Measurements from ENCODE around the gene DYNC1I1. TPM values are rescaled to one million over a fixed set of nuclear protein-coding genes. Genes with fewer than 3 reads are reported as not detected.

DYNC1I1 gene
- total RNA-seq, 1 donor from 2014 or later: 39.0 TPM

DNA sequence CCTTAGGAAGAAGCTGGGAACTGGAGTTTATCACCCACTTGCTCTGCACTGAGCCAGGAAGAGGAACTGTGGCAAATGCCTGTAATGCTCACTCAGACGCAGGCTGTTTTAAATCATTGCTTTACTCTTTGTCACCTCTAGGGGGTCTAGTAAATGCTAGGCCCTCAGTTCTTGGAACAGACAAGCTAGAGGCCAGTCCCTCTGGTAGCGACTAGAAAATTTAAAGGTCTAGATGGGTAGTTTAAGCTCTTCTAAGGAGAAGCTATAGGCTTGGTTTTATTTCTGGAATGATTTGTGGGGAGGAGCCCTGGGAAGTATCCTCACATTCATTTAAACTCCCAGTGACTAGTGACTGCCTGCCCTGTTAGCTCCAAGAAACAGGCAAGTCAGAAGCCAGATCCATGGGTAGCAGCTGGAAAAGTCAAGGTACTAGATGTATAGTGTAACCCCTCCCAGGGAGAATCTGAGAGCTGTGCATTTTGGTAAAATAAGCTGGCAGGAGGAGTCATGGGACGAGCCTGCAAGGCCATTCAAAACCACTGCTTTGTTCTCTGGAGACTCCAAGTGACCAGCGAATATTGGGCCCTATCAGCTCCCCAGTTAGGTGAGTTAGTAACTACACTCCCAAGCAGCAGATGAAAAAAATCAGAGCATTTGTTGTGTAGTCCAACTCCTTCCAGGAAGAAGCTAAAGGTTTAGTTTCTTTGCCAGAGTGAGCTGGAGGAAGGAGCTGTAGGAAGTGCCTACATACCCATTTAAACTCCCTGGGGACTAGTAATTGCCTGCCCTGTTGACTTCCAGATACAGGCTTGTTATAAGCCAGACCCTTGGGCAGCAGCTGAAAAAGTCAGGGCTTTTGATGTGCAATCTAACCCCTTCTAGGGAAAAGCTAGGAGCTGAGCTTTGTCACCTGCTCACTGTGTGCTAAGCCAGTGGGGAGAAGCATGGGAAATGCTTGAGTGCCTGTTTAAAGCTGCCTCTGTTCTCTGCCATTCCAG is 68.9 kb downstream of the DYNC1I1 start:
- ATAC-seq (no peak), DNase-seq (no peak)
- intact Hi-C loops (cut with micrococcal nuclease): no loop called here

DNA sequence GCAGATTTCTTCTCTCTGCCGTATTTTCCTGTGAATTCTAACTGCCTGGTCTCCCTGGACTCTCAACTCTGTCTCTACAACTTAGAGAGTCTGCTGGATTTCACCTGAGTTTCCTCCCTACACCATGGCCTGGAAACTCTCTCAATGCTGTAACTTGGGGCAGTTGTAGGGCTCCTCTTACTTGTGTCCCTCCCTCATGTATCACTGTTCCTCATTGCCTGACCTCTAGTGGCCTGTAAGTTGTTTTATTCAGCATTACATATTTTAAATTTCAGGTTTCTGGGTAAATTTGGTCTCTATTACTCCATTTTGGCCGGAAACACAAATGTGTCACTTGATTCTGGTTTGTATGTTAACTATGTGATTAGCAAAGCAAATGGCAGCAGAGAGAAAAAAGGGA is 70.9 kb downstream of the DYNC1I1 start:
- peak; percentile 32 for ATAC-seq
- DNase-seq: no peak
- intact Hi-C loops (cut with micrococcal nuclease): no loop called here

DNA sequence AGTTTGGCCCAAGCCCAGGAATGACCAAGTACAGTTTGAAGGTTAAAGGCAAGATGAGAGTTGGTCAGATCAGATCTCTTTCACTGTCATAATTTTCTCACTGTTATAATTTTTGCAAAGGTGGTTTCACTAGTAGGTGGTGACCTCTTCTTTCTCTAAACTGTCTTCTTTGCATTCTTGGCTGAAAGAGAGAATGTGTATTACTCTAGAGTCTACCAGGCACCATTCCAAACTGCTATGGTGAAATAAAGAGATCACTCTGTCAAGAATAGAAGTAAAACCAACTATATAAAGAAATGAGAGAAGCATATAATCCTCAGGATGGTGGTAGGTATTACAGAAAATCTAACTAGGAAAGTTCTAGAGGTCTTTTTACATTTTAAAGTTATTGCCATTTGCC is 72.7 kb downstream of the DYNC1I1 start:
- peak; percentile 53 for ATAC-seq

DNA sequence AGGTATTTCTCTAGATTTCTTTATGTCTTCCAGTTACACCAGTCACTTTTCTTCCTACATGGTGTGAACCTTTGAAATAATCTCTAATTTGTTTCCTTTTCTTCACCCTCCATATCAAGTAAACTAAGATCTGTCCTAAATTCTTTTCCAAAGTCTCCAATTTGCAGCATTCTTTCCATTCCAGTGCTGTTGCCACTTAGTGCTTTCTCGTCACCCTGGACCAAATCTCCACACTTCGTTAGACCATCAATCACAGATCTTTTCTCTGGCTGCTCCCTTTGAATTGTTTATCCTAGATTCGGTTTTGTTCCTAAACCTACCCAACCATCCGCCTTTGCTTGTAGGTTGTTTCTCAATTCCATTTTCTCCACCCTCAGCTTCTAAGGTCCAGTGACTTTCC is 74.7 kb downstream of the DYNC1I1 start:
- DNase-seq (no peak), ATAC-seq (no peak)
- intact Hi-C loops (cut with micrococcal nuclease): no loop called here

More for the DNA sequence above, 72.7 kb downstream of the DYNC1I1 start:
- intact Hi-C loops (cut with micrococcal nuclease): no loop called here
- DNase-seq: no peak

DNA sequence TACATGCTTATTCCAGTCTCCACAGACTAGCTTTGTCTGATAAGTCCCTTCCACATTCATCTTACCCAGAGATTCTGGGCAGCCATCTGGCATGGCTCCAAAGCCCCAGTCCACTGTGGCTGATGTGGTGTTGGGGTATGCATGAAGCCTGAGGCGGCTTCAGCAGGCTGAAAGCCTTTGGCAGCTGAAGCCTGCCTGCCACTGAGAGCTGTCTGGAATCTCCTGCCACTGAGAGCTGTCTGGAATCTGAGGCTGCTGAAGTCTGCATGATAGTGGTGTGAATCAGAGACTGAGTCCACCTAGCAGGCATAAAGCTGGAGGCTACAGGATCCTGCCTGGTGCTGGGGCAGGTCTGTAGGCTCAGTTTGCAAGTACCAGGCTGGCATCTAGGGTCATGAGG is 87.1 kb downstream of the DYNC1I1 start:
- intact Hi-C loops (cut with micrococcal nuclease): no loop called here
- ATAC-seq (peak; percentile 66), DNase-seq (no peak)

DNA sequence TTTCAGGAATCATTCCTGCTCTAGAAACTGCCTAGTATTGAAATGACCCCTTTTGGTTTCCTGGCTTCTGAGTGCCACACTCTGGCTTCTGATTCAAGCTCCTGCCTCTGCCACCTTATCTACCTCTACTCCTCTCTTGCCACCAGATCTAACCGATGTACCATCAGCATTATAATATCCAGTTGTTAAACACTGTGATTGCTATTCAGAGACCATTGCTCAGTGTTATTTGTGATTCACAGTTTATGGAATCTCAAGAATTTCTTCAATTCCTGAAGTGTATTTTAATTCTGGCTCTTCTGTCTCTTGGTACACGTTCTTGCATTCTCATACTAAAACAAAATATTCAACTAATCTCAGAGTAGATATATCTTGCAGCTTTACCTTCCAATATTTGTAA is 88.7 kb downstream of the DYNC1I1 start:
- no peak for DNase-seq
- ATAC-seq: no peak
- intact Hi-C loops (cut with micrococcal nuclease): loop anchor here (2.0 kb wide), 1 partner anchor 52 kb away; no protein-coding TSS in a partner anchor

DNA sequence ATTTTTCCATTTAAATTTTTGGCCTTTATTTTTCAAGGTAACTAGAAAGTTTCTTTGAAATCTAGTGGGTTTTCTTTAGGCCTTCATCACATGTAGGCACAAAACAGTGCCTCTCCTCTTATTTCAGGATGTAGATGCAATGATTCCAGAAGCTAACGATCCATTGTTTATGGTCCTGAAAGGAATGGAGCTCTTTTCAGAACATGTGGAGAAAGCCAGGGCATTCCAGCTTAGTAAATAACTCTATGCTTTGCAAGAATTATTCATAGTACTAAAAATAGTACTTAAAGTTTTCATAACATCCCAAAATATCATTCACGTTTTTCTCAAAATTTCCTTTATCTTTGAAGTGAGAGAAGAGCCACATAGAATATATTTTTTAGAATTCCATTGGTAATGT is 91.3 kb downstream of the DYNC1I1 start:
- intact Hi-C loops (cut with micrococcal nuclease): no loop called here
- DNase-seq (no peak), ATAC-seq (no peak)

DNA sequence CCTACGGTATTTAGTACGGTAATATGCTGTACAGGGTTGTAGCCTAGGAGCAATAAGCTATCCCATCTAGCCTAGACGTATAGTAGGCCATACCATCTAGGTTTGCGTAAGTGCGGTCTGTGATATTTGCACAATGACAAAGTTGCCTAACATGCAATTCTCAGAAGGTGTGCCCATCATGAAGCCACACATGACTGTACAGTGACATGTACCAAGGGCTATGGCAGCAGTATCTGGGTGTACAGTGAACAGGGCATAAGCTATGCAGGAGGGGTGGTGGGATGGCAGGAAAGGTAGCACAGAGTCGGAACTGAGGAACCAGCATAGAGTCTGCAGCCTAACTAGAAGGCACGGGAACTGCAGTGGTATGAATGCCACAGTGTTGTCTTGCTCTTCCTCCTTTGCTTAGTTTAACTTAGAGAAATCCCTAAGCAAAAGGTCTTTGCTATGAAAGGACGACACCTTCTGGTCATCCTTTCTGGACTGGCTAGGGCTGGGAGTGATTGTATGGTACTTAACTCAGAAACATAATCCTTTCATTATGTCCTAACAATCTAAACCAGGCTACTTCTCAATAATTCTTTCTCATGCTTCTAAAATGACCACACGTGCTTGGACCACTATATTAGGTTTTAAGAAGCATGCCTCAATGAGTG is 93.5 kb downstream of the DYNC1I1 start:
- intact Hi-C loops (cut with micrococcal nuclease): no loop called here
- DNase-seq (no peak), ATAC-seq (no peak)

DNA sequence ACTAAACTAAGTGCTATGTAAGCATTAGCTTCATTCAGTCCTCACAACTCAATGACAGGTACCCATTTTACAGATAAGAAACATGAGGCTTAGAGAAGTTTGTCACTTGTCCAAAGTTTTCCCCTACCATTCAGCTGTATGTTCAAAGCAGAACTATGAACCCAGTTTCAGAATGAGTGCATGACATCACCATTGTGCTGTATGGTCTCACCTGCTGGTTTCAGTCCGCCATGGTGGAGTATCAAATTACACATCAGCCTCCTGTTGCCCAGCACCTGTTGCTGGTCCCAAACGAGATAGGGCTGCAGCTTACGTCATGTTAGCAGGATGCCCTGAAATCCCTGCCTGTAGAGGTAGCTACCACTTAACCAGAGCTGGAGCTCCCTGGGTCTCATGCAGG is 95.0 kb downstream of the DYNC1I1 start:
- ATAC-seq (no peak), DNase-seq (no peak)
- intact Hi-C loops (cut with micrococcal nuclease): no loop called here

DNA sequence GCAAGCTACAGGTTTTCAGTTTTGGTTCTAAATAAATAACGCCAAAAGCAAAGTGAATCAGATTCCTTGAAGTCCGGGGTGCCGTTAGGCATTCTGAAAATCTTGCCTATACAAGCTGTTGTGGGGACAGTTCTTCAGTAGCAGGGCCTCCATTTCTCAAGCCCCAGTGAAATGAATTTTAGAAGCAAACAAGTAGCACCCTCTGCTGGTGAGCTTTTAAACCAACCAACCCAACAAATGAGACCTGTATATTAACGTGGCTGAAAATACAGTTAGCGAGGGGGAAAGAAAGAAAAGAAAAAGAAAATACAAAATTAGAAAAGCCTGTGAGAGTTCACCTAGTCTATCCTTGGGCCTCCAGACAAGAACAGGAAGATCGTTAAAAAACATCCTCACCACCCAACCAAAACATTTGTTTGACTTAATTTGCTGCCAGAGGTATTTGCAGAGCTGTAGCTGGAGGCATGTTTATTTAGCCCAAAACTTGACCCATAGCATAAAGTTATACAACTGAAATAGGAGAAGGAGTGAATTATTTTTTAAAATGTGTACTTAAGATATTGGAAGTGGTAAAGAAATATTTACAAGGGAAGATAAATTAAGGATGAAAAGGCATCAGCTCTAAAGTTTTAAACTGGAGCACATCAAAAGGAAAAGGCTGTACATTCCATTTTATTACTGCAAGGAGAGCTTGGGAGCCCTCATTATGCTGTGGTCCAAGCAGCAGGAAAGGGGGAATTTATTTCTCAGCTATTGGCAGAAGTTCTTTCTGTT is 98.9 kb downstream of the DYNC1I1 start:
- intact Hi-C loops (cut with micrococcal nuclease): loop anchor here (5.0 kb wide), 1 partner anchor 149 kb away; no protein-coding TSS in a partner anchor
- DNase-seq: no peak
- ATAC-seq: peak; percentile 74

DNA sequence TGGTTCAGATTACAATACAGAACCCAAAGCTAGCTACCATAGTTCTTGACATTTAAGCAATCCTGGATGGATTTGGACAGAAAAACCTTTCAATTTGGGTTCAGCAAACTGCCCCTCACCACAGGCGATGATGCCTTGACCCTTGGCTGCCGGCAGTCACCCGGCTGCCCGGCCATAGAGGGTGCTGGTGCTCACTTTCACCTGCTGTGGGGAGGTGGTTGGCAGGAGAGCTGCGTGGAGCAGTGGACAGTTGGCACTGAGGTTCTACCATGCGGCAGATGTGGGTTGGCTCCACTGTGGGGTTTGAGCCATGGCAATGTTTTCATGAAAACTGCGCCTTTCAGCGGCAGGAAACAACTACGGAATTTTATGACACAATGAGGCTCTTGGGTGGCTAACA is 99.5 kb downstream of the DYNC1I1 start:
- DNase-seq: no peak
- intact Hi-C loops (cut with micrococcal nuclease): loop anchor here (5.0 kb wide), 1 partner anchor 150 kb away; no protein-coding TSS in a partner anchor
- ATAC-seq: no peak

DNA sequence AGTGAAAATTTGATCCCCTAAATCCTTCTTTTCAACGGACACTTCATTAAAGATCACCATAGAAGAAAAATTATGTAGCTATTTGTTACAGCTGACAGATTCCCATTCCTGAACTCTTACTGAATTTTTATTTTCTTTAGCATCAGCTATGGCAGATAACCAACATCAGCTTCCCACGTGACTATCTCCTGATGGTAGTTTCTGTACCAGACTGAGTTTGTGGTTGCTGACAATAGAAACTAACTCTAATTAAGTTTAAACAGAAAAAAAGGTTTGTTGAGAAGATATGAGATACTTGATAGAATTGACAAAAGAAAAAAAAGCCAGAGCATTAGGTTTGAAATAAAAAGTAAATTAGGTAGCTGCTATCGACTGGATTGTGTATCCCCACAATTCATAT is 101.8 kb downstream of the DYNC1I1 start:
- intact Hi-C loops (cut with micrococcal nuclease): loop anchor here (5.0 kb wide), 1 partner anchor 152 kb away; no protein-coding TSS in a partner anchor

DNA sequence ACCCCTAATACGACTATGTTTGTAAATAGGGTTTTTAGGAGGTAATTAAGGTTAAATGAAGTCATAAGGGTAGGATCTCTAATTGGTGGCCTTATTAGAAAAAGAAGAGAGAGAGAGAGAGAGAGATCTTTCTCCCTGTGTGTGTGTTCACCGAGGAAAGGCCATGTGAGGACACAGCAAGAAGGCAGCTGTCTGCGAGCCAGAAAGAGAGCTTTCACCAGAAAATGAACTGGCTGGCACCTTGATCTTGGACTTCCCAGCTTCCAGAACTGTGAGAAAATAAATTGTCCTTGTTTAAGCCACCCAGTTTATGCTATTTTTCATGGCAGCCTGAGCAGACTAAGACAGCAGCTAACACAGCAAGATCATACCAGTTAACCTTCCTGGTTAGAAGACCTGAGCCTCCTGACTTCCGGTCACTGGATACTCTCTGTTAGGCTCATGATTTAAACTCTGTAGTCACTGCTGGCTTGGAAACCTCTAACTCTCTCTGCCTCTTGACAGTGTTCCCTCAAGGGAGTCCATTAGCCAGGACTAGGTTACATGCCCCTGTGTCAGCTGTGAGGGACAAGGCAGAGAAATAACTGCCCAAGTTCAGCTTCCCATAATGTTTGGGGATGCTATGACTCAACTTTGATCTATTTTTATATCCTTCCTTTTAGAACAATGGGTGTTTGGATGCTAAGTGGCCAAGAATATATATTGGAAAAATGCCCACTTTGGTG is 102.3 kb downstream of the DYNC1I1 start:
- peak; percentile 55 for ATAC-seq
- intact Hi-C loops (cut with micrococcal nuclease): loop anchor here (5.0 kb wide), 1 partner anchor 152 kb away; no protein-coding TSS in a partner anchor
- DNase-seq: no peak

More for the DNA sequence above, 101.8 kb downstream of the DYNC1I1 start:
- DNase-seq: no peak
- no peak for ATAC-seq

DNA sequence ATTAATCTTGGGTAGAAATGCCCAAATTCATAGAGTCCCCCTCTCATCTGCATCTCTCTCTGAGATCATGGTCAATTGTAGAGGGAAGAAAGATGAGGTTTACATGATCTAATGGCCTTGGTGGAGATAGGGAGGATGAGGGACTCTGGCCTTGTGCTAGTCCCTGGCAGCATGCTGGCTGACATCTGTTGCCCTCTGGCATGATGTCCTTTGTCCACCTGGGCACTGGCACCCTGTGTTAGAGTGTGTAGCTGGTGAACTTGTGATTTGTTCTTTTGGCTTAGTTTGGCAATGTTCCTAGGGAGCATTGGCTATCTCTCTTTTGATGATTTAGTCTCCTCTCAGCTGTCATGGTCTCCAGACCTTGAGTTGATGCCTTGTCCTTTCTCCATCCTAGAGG is 103.2 kb downstream of the DYNC1I1 start:
- intact Hi-C loops (cut with micrococcal nuclease): no loop called here
- peak; percentile 43 for ATAC-seq
- DNase-seq: no peak

DNA sequence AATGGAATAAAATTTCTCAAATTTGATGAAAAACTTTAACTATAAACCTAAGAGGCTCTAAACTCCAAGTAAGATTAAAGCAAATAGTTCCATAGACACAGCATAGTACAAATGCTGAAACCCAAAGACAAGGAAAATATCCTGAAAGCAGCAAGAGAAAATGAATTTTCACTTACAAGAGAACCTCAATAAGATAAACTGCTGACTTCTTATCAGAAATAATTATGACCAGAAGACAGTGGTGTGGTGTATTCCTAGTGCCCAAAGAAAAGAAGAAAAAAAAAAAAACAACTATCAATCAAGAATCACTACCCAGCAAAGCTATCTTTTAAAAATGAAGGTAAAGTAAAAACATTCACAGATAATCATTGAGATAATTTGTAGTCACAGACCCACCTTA is 106.3 kb downstream of the DYNC1I1 start:
- DNase-seq (no peak), ATAC-seq (no peak)
- intact Hi-C loops (cut with micrococcal nuclease): no loop called here

DNA sequence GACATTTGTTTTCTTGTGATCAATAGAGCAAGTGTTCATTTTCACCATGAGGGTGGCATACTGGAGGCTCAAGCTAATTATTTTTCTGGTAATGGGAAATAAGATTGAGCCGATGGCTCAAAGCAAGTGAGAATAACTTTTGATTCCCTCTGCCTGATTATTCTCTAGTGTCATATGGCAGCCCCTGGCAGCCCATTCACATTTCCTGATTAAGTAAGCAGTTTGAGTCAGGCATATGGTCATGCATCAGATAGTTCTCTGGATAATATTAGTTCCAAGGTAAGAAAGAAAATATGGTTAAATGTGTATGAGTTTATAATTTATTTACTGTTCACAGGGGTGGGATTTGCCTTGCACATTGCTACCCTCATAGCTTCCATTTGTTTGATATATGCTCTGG is 109.2 kb downstream of the DYNC1I1 start:
- intact Hi-C loops (cut with micrococcal nuclease): no loop called here
- DNase-seq (no peak), ATAC-seq (no peak)

DNA sequence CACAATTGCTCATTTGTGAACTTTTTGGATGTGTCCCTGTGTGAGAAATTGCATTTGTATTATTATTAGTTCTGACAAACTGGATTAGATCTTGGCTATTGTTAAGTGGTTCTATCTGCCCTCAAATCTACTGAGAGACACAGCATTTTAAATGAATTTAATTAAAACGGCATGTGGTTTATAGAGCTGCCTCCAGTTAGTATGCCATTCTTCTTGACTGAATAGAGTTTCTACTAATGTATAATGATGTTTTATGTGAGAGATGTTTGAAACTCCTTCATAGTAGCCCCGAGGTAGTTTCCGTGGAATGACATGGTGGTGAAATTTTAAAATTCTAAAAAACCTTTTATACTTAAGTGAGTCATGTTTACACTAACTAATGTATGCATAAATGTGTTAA is 110.9 kb downstream of the DYNC1I1 start:
- intact Hi-C loops (cut with micrococcal nuclease): no loop called here
- no peak for DNase-seq
- ATAC-seq: no peak

DNA sequence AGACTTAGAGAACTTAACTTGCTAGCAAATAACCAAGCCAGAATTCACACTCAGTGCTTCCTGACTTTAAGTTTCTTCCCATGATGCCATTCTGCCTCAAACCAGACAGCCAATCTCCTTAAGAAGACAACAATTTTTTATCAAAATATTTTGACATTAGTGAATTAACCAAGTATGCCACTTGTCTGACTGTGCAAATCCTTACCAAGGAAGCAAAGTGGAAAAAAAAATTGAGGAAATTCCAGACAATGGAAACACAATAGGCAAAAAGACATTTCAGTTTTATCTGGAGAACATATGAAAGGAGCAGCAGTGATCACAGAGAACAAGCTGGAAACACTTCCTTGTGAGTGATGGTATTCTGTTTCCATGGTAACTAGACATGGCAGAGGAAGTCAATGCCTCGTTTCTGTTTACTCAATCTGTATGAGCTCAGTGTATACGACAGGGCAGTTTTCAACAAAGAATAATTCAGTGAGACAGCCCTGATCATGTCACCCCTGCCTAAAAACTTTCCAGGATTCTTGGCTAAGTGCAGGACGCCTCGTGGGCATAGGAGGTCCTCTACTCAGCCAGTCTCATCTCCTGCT is 114.2 kb downstream of the DYNC1I1 start:
- ATAC-seq: no peak
- DNase-seq: no peak
- intact Hi-C loops (cut with micrococcal nuclease): no loop called here

All from left ventricle myocardium superior (tissue), 1 donor.